Activated naive CD4-positive, alpha-beta T cell (primary cell): ENCODE measurements around the gene C5orf15.
"Not testable (repeated sequence)": the region's sequence is repeated elsewhere in the genome, so short reads cannot be mapped to it uniquely, and the experiment has no call there.

ENCODE experiments used
- DNase-seq, 4 experiments: peaks; one replicate each; lab custom pipeline; 2025; lab: John Stamatoyannopoulos, UW

C5orf15 gene

GRCh38 chr5:133962801-133963476 lies 5.5 kb downstream of the C5orf15 start:
- DNase-seq = no peak

GRCh38 chr5:133962131-133962530 lies 6.3 kb downstream of the C5orf15 start:
- DNase-seq = no peak

- no peak for DNase-seq
Observed at GRCh38 chr5:133959643-133960042, 8.8 kb downstream of the C5orf15 start.

DNA sequence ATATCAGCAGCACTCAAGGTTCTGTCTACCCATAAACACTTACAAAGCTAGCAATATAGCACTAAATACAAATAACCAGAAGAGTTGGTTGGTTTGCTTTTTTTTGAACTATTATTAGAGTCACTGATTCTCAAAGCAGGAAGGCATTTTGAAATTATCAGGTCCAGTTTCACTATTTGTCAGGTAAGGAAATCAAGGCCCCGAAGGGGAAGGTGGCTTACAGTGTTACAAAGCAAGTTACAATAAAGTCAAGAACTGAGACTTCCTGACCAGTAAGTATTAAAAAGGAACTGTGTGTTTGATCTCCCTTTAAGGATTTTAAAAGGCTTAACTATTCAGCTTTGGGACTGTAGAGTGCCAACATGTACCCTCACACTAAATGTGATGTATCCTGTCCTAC lies 10.8 kb downstream of the C5orf15 start:
- no peak for DNase-seq

DNA sequence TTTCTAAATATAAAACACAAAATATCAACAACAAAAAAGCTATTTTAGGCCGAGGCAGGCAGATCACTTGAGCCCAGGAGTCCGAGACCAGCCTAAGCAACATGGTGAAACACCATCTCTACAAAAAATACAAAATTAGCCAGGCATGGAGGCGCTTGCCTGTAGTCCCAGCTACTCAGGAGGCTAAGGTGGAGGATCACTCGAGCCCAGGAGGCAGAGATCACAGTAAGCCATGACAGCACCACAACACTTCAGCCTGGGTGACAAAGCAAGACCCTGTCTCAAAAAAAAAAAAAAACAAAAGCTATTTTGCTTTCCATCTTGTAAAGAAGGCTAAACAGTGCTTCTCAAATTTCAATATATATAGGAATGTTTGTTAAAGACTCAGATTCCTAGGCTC lies 11.3 kb downstream of the C5orf15 start:
- no peak for DNase-seq

DNA sequence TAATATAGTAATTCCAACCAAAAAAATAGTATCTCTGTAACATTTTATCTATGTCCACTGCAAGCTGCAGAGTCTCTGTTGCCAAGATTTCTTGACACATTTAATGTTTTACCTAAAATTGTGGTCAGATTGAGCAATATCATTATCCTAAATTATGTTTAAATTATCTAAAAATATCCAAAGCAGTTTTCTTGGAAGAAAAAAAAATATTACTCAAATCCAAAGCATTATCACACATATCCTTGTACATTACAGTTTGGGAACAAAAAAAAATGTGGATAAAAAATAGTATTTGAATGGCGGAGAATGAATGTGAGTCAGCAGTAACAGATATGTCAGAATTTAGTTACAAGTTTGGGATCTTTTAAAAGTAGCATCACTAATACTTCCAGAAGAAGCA lies 12.2 kb downstream of the C5orf15 start:
- not testable (repeated sequence) for DNase-seq

DNA sequence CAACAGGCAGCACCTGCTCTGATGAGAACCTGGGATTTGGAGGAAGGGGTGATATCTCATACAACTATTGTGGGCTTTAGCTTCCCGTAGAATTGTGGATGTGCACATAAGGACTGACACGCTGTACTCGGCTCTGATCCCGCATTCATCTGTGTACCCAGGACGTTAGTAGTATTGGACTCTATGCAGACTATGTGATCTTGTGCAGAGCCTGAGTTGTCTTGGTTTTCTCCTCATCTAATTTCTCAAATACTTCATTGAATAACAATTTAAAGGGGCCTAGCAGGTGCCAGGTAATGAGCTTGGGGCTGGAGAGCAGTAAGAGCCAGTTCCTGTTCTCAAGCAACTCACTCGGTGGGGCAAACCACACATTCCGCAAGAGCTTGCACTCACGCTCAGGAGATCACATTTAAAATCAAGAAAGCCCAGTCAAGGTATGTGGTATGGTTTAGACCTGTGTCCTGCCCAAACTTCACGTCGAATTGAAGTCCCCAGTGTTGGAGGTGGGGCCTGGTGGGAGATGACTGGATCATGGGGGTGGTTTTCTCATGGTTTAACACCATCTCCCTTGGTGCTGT lies 14.8 kb downstream of the C5orf15 start:
- DNase-seq = no peak

DNA sequence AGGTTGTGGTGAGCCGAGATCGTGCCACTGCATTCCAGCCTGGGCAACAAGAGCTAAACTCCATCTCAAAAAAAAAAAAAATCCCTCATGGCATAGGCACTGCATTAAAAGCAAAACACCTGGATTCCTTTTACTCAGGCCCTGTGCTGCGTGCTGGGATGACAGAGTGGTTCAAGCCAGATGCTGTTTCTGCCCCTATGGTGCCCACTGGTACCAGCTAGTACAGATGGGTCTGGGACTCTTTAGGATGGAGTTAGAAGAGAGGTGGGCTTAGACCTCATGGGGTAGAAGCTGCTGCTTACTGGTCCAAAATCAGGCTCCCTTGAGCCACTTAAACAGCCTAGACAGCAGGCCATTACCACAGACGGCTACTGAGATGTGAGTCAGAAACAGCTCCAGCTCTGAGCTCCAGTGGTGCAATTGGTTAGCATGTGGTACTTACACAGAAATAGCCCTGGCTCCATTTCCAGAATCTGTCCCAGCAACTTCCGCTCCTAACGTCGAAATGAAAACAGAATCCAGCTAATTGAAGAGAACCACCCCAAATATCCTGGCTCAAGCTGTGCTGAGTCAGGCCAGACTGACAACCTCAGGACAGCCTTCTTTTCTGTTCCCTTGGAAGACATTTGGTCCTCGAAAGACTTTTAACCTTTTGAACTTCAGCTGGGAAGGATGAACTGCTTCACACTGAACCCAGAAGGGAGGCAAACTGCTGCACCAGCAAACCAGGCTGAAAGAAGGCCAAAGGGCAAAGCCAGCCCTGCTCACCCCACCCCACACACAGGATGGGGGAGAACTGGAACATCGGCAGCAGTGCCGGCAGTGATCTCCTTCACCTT lies 15.5 kb downstream of the C5orf15 start:
- no peak for DNase-seq

DNA sequence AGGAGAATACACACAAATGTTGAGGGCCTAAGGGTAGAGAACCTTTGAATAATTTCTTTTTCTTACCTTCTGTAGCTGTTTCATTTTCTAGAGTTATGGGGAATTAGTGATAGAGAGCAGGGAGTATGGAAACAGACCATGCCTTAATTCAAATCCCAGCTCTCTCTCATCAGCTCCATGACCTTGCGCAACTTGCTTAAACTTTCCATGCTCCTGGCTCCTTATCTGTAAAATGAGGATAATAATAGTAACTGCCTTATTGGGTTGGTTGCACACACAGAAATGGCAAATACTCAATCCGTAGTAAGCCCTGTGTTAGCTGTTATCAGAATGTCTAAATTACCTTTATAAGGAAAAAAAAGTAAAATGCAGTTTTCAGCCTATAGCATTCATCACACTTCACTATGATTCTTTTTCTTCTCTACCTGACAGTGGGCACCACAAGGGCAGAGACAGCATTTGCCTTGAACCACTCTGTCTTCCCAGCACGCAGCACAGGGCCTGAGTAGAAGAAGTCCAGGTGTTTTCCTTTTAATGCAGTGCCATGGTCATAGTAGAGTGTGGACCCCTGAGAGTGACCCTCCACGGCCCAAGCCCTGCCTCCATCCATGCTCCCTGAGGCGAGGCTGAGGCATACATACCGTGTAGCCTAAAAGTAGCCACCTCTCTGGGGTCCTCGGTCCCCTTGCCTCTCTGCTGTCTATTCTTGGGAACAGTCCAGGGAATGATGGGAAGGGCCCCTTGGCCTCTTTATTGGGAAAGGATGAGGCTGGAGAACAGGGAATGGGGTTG lies 17.4 kb downstream of the C5orf15 start:
- no peak for DNase-seq

GRCh38 chr5:133948721-133949120 lies 19.7 kb downstream of the C5orf15 start:
- no peak for DNase-seq

- no peak for DNase-seq
Observed at GRCh38 chr5:133947431-133947841, 21.0 kb downstream of the C5orf15 start.

DNA sequence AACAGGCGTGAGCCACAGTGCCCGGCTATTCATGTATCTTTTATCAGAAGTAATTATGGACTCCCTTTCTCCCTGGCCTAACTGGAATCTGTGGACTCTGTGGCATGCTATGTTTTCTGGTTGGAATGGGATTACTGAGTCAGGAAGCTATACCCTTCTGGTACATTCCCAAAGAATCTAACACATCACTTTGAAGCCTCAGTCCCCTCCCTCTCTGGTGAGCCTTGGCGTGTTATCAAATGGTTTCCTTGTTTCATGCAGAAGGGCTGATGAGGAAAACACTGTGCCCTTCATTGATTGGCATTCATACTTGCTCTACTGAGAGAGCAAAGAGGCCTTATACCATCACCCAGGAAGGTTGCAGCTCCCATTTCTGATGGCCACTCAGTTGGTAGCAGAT lies 22.9 kb downstream of the C5orf15 start:
- DNase-seq = no peak

GRCh38 chr5:133944263-133945185 lies 23.9 kb downstream of the C5orf15 start:
- DNase-seq = no peak

- DNase-seq = no peak
Observed at GRCh38 chr5:133943475-133943817, 25.0 kb downstream of the C5orf15 start.

DNA sequence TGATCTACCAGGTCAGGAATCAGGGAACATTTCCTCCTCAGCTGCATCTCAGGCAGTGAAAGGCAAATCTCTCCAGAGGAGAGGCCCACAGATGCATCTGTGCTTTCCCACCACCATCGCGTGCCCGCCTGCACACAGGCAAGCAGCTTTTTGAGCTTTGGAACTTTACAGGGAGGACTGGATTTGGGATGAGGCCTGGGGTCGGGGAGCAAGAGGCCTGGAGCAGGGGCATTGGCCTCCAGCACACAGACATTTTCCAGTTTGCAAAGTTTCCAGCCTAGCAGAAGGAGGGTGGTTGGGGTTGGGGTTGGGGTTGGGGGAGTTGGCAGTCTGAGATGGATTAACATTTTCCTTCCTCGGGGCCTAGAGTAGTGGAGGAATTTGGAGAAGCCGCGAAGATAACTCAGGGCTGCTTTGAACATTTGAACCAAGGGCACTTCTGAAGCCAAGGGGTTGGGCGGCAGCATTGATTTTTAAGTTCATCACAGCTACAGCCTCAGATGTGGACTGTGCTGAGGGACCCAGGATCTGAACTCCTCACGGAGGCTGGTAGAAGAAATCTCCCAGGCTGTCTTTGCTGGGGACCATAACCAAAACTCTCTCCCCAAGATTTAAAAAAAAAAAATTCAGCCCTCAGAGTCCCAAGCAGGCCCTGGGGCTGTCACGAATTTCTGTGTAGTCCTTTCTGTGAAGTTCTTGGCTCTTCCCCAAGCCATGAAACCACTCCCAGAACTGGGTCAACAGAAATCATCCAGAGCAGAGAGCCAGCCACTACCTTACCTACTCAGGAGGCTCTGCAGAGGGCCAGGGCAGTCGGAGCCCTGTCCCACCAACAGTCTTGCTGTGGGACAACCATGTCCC lies 25.6 kb downstream of the C5orf15 start:
- no peak for DNase-seq

DNA sequence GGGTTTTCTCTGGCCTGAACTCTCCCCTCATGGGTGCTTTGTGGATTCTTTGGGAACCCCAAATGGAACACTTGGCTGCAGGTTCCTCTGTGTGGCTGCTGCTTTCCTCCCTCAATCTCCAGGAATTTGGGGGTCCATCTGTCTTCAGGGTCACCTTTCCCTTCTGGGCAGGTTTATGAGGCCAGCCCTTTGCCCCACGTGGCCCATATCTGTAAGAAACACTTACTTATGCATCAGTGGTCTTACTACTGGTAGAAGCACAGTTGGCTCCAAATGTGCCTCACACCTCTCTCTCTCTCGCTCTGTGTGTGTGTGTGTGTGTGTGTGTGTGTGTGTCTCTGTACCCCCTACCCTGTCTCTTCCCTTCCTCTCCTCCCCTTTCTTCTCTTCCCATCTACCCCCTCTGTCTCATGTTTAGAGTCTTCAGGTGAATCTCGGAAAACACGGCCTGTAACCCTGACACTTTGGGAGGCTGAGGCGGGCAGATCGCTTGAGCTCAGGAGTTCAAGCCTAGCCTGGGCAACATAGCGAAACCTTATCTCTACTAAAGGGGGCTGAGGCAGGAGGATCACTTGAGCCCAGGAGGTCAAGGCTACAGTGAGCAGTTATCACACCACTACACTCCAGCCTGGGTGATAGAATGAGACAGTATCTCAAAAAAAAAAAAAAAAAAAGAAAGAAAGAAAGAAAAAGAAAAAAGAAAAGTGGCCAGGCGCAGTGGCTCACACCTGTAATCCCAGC lies 26.8 kb downstream of the C5orf15 start:
- no peak for DNase-seq

- DNase-seq = no peak
Observed at GRCh38 chr5:133939668-133940067, 28.8 kb downstream of the C5orf15 start.

DNA sequence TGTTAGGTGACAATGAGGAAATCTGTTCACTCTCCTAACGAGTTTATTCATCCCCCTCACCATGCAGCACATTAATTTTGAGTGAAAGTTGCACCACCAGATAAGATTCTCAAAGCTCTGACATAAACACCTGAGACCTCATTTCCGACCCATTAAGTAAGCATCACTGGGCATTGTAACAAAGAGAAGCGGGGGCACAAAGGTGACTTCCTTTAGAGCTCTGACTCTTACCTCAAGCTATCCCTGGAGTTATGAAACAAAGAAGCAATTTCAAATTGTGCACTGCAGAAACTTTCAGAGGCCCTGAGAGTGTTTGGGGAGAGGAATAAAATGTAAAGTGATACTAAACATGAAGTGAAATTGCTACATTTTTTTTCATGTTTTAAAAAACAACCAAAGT lies 29.5 kb downstream of the C5orf15 start:
- no peak for DNase-seq

DNA sequence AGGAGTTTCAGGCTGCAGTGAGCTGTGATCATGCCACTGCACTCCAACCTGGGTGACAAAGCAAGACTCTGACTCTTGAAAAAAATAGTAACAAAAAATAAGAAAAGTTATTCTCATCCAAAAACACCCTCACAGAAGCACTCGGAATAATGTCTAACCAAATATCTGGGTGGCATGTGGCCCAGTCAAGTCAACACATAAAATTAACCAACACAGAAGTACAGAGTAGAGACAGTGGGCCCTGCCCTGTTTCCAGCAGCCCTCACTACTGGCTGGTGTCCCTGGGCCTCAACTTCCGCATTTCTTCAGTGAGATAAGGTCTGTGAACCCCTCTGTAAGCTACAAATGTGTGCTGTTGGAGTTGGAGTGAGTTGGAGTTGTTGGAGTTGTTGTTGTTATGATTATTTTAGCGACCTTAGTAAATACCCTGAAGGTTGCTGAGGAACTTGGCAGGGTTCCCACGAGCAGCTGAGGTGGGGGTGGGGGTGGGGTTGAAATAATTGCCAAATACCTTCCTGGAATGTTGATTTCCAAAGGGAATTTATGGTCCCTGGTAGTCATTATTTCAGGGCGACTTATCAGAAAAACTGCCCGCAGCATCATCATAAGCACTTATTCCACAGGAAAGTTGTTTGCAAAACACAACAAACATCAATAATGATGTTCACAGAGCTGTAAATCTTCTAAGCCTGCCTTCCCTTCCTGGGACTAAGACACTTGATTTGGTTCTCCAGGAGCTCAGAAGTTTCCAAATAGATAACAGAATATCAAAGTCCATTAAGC lies 30.2 kb downstream of the C5orf15 start:
- DNase-seq = no peak
